GM12874 (cell line): Measurements from ENCODE around the gene ALDOC.
A peak's percentile ranks its signal among the peaks of the same experiment; 100 is the strongest.

Experiments used
- CTCF ChIP-seq: IDR thresholded peaks from 2 replicates; pipeline ENCODE4 v1.5.1; 2011; ENCODE audit warnings: low read depth, mild to moderate bottlenecking, control low read depth, low read length, moderate library complexity; ENCODE audit not compliant: insufficient read depth

Gene ALDOC

DNA sequence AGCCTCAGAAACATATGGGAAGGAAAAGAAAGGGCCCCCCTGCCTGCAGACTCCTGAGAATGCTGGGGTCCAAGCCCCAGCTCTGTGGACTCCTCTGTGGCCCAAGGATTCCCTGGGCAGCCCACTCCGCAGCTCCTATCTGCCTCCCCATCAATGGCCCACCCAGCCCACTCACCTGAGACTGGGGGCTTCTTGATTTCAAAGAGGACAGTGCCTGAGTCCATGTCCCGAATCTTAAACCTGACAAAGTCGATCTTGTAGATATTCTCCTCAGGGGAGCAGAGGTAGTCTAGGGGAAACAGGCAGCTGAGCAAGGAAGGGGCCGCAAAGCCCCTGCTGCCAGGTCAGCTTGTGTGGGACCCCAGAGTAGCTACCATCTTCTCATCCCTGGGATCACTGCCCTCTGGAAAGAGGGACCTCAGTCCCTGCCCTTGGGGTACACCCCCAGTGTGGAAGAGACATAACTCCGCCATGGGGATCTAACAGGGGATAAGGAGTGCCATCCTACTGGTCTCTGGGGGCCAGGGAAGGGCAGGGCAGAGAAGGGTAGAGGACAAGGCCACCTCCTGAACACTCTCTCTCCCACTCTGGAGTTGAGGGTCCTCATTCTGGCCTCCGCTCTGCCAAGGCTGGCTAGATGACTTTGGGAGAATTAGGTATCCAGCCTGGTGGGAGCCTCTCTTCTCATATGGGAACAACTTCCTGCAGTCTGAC lies 28.1 kb downstream of the ALDOC start:
- TF ChIP-seq CTCF = no peak

GRCh38 chr17:28547623-28548416 lies 28.9 kb downstream of the ALDOC start:
- peak; percentile 95 for TF ChIP-seq CTCF

- no peak for TF ChIP-seq CTCF
These were observed 29.5 kb downstream of the ALDOC start for GRCh38 chr17:28547096-28547622.

- no peak for TF ChIP-seq CTCF
These were observed 30.8 kb downstream of the ALDOC start for GRCh38 chr17:28545787-28546415.

DNA sequence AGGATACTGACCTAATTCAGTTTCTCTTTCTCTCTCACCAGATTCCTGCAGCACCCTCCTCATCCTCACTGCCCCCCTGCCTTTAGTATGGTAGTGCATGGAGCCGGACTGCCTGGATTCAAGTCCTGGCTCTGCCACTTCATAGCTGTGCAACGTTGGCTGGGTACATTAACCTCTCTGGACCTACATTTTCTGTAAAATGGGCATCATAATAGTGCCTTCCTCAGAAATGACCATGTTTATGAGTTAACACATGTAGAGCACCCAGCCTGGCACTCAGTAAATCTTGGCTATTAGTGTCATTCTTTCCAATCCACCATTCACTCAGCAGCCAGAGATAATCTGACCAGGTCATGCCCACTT lies 31.6 kb downstream of the ALDOC start:
- TF ChIP-seq CTCF = no peak

GRCh38 chr17:28544402-28545140 lies 32.1 kb downstream of the ALDOC start:
- TF ChIP-seq CTCF = no peak
